HTERT RPE-1 (cell line): ENCODE measurements around the gene ADIRF.
"Not testable (repeated sequence)": the region's sequence is repeated elsewhere in the genome, so short reads cannot be mapped to it uniquely, and the experiment has no call there.

ENCODE experiments used
- in situ Hi-C: fragments of 300-500 bp; cut with MboI; formaldehyde crosslinking; loops from 4 replicates; pipeline ENCODE4 v1.14.3; 2020; ENCODE audit warnings: low sequenced_read_pairs

ADIRF gene

GRCh38 chr10:86976362-86977056 lies 8.2 kb downstream of the ADIRF start:
- in situ Hi-C loops: no loop called here

DNA sequence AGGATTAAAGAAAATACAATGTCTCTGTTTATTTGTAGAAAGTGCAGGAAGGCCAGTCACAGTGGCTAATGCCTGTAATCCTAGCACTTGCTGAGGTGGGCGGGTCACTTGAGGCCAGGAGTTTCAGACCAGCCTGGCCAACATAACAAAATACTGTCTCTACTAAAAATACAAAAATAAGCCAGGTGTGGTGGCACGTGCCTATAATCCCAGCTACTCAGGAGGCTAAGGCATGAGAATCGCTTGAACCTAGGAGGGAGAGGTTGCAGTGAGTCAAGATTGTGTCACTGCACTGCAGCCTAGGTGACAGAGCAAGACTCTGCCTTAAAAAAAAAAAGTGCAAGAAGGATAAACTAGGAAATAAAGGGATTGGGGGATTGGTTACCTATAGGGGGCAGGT lies 10.2 kb downstream of the ADIRF start:
- in situ Hi-C loops: not testable (repeated sequence)

- in situ Hi-C loops: no loop called here
These were observed 11.1 kb downstream of the ADIRF start for GRCh38 chr10:86979296-86979818.

DNA sequence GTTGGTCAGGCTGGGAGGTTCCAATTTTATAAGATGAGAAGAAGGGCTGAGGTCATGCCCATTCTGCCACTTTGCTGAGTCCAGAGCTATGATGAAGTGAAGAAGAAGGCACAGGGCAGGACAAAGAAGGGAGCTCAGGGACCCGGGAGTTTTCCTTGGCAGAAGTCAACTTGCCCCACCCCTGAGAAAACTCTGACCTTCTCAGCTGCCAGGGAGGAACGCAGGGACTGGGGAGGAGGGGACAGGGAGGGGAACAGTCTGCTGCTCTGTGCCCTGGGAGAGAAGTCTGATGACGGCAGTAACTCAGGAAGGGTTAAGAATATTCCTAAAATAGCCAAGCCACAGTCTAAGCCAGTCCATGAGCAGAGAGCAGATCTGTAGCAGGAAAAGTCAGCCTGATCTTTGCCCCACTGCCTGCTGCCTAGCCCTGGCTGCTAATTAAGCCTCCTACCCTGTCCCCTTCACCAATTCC lies 11.7 kb downstream of the ADIRF start:
- in situ Hi-C loops: no loop called here

DNA sequence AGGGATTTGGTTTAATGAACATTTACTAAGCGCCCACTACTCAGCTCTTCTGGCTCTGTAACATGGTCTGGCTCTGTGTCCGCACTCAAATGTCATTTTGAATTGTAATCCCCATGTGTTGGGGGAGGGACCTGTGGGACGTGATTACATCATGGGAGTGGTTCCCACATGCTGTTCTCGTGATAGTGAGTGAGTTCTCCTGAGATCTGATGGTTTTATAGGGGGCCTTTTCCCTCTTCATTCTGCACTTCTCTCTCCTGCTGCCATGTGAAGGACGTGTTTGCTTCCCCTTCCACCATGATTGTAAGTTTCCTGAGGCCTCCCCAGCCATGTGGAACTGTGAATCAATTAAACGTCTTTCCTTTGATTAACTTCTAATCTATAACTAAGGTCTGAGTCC lies 12.7 kb downstream of the ADIRF start:
- in situ Hi-C loops: not testable (repeated sequence)

GRCh38 chr10:86981716-86982115 lies 13.4 kb downstream of the ADIRF start:
- in situ Hi-C loops: no loop called here

DNA sequence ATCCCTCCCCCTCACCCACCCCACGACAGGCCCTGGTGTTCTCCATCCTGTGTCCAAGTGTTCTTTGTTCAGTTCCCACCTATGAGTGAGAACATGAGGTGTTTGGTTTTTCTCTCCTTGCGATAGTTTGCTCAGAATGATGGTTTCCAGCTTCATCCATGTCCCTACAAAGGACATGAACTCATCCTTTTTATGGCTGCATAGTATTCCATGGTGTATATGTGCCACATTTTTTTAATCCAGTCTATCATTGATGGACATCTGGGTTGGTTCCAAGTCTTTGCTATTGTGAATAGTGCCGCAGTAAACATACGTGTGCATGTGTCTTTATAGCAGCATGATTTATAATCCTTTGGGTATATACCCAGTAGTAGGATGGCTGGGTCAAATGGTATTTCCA lies 16.2 kb downstream of the ADIRF start:
- in situ Hi-C loops: not testable (repeated sequence)

GRCh38 chr10:86988520-86988919 lies 20.2 kb downstream of the ADIRF start:
- in situ Hi-C loops: no loop called here

GRCh38 chr10:86991362-86991761 lies 23.1 kb downstream of the ADIRF start:
- in situ Hi-C loops: not testable (repeated sequence)

DNA sequence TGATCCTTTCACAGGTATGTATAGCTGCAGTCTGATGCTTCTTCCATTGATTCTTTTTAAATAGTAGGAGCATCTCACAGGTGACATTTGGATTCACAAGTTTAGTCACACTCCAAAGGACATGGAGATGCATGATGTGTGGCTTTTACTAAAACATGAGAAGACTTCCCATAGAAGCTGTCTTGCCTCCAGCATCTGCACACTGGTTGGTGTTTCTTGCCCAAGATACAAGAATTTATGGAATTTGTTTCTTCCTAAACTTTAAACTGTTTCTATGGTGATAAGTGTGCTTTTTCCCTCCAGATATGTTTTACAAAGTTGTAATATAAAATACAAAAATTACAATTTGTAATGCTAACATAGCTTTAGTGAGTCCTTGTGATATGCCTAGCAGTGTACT lies 24.2 kb downstream of the ADIRF start:
- in situ Hi-C loops: no loop called here

- in situ Hi-C loops: no loop called here
These were observed 24.6 kb downstream of the ADIRF start for GRCh38 chr10:86992929-86993328.

DNA sequence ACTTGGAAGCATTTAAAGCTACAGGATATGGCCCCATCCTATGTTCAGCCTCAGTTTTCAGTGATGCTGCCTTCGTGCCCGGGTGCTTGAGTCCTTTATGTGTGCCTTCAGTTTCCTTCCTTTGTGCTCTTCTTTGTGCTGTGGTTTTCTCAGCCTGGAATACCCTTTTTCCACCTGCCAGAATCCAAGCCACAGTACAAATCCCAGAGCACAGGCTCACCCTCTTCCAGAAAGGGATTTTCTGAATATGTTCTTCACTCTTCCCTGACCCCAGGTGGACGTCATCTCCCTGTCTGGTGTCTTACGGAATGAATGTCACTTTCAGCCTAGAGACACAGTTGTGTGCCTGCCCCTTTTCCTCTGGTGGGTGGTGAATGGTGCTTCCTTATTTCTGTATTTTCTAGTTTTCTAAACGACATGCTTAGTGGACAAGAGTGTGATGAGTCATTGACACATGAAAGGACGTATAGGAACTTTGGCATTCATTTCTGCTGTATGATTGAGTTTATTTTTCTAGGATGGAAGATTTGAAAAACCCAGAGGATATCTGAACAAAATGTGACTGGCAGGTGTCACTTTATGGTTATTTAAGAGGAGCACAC lies 31.6 kb downstream of the ADIRF start:
- in situ Hi-C loops: not testable (repeated sequence)

- in situ Hi-C loops: no loop called here
These were observed 32.2 kb downstream of the ADIRF start for GRCh38 chr10:87000491-87000890.

DNA sequence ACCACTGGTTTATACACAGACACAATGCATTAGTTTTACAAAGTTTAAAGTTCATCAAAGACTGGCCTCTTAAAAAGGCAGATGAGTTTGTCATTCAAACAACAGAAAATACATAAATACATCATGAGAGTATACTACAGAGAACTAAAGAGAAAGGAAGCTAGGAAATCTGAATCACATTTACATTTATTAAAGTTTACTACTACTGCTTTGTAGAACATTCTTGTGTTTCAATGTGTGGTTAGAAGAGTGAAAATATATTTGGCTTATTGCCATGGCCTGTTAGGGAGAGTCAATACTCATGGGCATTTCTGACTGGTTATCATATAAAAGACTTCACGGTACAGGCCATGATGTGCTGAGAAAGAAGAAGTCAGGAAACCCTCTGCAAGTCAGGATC lies 38.8 kb downstream of the ADIRF start:
- in situ Hi-C loops: not testable (repeated sequence)

- in situ Hi-C loops: not testable (repeated sequence)
These were observed 39.4 kb downstream of the ADIRF start for GRCh38 chr10:87007674-87008073.

- in situ Hi-C loops: not testable (repeated sequence)
These were observed 40.0 kb downstream of the ADIRF start for GRCh38 chr10:87008303-87008702.

DNA sequence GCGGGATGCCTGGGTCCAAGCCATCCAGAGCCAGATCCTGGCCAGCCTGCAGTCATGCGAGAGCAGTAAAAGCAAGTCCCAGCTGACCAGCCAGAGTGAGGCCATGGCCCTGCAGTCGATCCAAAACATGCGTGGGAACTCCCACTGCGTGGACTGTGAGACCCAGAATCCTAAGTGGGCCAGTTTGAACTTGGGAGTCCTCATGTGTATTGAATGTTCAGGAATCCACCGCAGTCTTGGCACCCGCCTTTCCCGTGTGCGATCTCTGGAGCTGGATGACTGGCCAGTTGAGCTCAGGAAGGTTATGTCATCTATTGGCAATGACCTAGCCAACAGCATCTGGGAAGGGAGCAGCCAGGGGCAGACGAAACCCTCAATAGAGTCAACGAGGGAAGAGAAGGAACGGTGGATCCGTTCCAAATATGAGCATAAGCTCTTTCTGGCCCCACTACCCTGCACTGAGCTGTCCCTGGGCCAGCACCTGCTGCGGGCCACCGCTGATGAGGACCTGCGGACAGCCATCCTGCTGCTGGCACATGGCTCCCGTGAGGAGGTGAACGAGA lies 40.9 kb downstream of the ADIRF start:
- in situ Hi-C loops: not testable (repeated sequence)

DNA sequence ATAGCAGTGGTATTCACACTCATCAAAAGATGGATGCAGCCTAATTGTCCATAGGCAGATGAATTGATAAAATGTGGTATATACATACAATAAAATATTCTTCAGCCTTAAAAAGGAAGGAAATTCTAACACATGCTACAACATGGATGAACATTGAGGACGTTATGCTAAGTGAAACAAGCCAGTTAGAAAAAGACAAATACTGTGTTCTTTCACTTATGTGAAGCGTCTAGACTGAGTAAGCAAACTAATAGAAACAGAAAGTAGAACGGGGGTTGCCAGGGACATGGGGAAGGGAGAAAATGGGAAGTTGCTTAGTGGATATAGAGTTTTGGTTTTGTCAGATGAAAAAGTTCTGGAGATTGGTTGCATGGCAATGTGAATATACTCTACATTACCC lies 45.2 kb downstream of the ADIRF start:
- in situ Hi-C loops: not testable (repeated sequence)

GRCh38 chr10:87014986-87015716 lies 46.9 kb downstream of the ADIRF start:
- in situ Hi-C loops: not testable (repeated sequence)

DNA sequence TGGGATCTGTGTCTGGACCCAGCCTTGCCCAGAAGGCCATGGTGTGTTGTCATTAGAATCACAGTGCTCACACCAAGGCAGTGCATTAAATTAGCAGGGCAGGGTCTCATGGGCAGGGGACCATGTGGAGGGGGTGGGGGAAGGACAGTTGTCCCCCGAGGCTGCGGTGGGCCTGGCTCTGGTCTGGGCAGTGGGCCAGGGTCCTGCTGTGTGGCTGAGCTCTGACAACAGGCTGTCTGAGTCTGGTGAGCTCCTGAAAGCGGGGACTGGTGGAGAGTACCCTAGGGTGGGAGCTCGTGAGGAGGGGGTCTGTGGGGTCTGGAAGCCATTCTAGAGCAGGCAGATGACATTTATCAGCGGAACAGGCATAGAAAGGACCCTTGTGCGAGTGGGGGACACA lies 49.8 kb downstream of the ADIRF start:
- in situ Hi-C loops: not testable (repeated sequence)

DNA sequence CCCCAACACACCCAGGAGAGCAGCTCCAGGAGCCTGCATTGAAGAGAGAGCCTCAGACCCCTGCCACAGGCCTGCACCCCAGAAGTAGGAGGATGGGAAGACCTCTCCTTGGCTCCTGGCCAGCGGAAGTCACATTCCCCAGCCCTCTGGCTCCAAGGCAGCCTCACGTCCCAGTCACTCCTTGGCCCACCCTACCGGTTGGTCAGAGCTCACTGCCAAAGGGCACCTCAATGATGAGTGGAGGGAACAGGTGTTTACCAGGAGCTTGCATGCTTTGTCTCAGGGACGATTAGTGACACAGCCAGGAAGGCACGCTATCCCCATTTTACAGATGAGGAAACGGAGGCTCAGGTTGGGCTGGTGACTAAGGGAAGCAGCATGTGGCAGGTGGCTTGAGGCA lies 50.8 kb downstream of the ADIRF start:
- in situ Hi-C loops: not testable (repeated sequence)
